ENCODE results near the gene CAPSL.

DNA sequence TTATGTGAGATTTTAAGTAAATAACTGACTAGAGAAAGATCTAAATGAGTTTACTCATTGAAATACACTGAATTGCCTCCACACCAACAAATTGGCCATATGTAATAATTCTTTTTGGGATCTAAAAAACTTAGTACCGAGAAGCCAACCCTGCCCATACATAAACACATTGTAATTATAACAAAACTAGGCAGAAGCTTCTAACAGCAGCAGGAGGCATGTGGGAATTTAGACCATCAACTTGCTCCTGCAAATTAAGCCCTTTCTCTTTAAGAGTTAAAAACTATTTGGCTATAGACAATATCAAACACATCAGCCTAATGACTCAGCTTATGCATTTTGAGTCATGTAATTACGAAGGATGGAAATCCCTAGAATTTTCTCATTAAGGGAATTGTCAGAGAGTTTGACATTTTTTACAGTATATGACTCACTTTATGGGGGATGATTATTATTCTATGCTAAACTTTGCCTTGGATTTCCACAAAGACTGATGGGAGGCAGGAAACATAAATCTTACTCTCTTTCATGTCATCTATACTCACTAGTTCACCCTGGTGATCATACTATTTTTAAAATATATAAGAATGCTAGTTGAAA is 80.7 kb downstream of the CAPSL start:
- TF ChIP-seq, protein P1, sequence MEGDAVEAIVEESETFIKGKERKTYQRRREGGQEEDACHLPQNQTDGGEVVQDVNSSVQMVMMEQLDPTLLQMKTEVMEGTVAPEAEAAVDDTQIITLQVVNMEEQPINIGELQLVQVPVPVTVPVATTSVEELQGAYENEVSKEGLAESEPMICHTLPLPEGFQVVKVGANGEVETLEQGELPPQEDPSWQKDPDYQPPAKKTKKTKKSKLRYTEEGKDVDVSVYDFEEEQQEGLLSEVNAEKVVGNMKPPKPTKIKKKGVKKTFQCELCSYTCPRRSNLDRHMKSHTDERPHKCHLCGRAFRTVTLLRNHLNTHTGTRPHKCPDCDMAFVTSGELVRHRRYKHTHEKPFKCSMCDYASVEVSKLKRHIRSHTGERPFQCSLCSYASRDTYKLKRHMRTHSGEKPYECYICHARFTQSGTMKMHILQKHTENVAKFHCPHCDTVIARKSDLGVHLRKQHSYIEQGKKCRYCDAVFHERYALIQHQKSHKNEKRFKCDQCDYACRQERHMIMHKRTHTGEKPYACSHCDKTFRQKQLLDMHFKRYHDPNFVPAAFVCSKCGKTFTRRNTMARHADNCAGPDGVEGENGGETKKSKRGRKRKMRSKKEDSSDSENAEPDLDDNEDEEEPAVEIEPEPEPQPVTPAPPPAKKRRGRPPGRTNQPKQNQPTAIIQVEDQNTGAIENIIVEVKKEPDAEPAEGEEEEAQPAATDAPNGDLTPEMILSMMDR (IDR thresholded peaks at IDR 0.05), result no peak
- TF ChIP-seq POLR2A (IDR thresholded peaks at IDR 0.05), result no peak
- no peak for TF ChIP-seq POLR2AphosphoS5 (IDR thresholded peaks at IDR 0.05; ENCODE audit: insufficient read depth in 1 of 2, low read depth in 1 of 2)
